GM13976 (cell line): ENCODE results near the gene LMOD1.

Experiments used
- DNase-seq: peaks from one replicate; pipeline ENCODE4 v3.0.0; 2012; ENCODE audit warnings: low spot score
- in situ Hi-C: fragments of 300-500 bp; cut with MboI; formaldehyde crosslinking; loops from one replicate; pipeline ENCODE4 v1.12.0; 2022; ENCODE audit warnings: low sequenced_read_pairs, mixed read lengths, inconsistent platforms; ENCODE audit not compliant: unreplicated experiment
- TF ChIP-seq, protein P1 (sequence below): IDR thresholded peaks from 2 replicates; pipeline ENCODE4 v1.5.1; 2012; ENCODE audit warnings: borderline replicate concordance, mild to moderate bottlenecking; ENCODE audit not compliant: insufficient read depth; ENCODE audit errors: extremely low read depth, missing control alignments, control extremely low read depth

The LMOD1 gene

DNA sequence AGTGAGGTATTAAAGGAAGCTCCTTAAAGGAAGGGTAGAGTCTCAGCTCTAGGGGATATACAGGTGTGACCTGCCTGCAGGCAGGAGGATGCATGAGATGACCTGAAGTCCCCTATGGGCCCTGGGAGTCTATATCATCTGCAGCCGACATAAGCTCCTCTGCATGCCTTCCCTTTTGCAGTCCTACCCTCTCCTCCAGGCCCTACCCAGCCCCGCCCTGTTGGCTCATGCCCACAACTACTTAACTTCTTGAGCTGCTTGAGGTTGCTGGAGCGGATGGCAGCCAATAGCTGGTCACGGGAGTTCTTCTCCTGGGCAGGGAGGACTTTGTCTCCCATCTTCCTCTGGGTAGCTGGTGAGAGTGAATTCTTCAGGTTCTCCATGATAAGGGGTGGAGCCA, 47.4 kb downstream of the LMOD1 start:
- no peak for DNase-seq
- in situ Hi-C loops = loop anchor here (5.0 to 25.0 kb wide), 2 partner anchors 73 to 213 kb away; partner anchors contain the start of gene GPR37L1
- TF ChIP-seq, protein P1, sequence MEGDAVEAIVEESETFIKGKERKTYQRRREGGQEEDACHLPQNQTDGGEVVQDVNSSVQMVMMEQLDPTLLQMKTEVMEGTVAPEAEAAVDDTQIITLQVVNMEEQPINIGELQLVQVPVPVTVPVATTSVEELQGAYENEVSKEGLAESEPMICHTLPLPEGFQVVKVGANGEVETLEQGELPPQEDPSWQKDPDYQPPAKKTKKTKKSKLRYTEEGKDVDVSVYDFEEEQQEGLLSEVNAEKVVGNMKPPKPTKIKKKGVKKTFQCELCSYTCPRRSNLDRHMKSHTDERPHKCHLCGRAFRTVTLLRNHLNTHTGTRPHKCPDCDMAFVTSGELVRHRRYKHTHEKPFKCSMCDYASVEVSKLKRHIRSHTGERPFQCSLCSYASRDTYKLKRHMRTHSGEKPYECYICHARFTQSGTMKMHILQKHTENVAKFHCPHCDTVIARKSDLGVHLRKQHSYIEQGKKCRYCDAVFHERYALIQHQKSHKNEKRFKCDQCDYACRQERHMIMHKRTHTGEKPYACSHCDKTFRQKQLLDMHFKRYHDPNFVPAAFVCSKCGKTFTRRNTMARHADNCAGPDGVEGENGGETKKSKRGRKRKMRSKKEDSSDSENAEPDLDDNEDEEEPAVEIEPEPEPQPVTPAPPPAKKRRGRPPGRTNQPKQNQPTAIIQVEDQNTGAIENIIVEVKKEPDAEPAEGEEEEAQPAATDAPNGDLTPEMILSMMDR = no peak

DNA sequence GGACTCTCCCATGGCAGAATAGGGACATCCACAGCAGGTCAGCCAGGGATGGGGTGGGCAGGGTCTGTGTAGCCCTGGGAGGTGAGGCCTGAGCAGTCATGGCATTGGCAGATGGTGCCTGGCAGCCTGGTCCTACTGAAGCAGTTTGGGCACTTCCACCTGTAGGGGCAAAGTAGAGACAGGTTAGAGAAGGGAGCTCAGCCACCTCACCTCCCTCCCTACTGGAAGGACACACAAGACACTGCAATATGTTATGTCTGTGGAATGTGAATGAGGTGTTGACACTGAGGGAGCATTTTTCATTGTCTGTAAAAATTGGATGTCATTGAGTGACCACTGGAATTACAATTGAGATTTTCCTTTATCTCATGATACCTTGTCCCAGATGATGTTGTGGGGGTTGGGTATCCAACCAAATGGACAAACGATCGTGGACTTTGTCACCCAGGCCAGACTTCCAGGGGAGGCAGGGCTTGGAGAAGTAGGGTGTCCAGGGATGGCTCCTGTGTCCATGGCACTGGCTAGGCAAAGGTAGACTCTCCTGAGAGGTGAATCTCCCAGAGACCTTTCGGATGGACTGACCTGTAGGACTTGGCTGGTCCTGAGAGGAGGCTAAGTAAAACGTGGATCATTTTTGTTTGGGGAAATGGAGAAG, 48.0 kb downstream of the LMOD1 start:
- in situ Hi-C loops = loop anchor here (5.0 to 25.0 kb wide), 2 partner anchors 74 to 214 kb away; partner anchors contain the start of gene GPR37L1
- TF ChIP-seq, protein P1 = no peak
- no peak for DNase-seq

DNA sequence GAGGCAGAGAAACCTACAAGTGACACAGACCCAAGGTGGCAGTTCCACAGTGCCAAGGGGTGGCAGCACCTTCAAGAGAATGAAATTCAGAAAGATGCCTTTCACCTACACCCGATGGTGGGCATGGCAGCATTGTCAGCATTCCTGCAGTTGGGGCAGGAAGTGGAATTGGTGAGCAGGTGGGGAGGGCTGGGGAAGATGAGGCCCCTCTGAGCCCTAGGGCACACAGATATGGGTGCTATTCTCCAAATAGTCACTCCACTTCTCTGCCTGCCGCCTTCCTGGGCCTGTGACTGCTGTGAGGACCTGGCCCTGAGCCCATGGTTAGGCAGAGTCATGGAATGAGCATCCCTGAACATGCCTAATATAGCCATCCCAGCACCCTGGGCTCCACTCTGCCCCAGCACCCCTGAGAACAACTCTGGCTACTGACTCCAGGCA, 49.4 kb downstream of the LMOD1 start:
- TF ChIP-seq, protein P1 = no peak
- in situ Hi-C loops = loop anchor here (5.0 to 25.0 kb wide), 2 partner anchors 75 to 215 kb away; partner anchors contain the start of gene GPR37L1
- no peak for DNase-seq

DNA sequence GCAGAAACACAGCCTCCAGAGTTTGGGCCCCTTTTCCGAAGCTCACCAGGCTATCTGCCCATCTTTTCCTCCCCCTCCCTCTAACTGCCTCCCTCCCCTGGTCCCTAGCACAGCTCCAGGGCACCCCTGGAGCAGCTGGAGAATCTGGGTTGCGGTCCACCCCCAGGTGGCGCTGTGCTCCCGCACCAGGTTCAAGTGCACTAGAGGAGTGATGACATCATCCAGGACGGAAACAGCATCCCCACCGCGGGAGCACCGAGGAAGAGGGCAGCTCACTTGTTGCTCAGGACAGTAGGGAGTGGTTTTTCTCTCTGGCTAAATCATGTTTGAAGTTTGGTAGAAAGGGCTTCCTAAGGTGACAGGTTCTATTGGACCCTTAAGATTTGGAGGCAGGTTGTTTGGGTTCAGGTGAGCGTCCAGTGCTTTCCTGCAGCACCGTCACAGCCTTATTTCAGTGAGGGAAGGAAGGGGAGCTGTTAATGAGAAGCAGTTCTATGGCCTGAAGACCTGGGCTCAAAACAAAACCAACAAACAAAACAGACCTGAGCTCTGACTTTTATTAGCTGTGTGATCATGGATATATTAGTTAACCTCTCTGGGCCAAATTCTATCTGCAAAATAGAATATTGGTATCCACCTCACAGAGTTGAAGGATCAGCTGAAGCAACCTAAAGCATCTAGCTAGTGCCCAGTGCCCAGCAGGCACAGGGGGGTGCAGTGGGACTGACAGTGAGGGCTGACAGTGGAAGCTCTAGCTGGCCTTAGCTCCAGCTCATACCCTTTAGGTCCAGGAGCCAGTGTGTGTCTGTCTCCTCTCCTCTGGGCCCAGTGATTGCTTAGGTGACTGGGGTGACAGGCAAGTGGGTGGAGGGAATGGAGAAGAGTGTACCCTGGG, 50.2 kb downstream of the LMOD1 start:
- peak; percentile 91 for DNase-seq
- TF ChIP-seq, protein P1 = peak; percentile 89
- in situ Hi-C loops = loop anchor here (5.0 to 25.0 kb wide), 2 partner anchors 76 to 216 kb away; partner anchors contain the start of gene GPR37L1

DNA sequence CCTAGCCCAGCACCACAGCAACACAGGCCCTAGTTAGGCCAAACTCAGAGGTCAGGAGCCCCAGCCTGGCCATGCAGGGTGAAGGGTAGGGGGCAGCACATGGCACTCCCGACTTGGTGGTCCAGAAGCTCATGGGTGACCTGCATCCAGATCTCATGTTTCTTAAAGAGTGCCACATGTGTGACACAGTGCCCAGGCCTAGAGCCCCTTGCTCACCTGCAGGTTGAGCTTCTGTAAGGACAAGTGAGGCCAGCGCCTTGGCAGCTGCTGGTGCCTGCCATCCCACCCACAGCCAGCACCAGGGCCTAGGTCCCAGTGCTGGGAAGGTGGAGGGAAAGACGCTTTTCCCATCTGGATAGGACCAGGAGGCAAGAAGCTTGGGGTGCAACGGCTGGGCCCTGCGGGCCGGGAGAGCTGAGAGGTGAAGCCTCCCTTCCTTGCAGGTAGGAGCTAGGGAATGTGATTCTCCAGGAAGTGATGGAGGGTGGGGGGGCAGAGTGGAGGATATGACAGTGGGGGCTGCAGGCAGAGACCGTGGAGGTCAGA, 51.2 kb downstream of the LMOD1 start:
- no peak for DNase-seq
- in situ Hi-C loops = loop anchor here (5.0 to 25.0 kb wide), 2 partner anchors 77 to 217 kb away; partner anchors contain the start of gene GPR37L1
- TF ChIP-seq, protein P1 = no peak
